SK-N-SH treated with all-trans-retinoic acid at 6 μM for 48 hours (cell line): ENCODE data around the gene CACNA2D3.

Experiments used
- ATAC-seq: fragments of 200-7000 bp; cut with Tn5 transposase; 3 replicates; pipeline ENCODE4 v1.9.1; 2020; ENCODE audit warnings: mild to moderate bottlenecking, moderate library complexity
- ARNTL ChIP-seq: fragments of 450-650 bp; formaldehyde crosslinking; IDR thresholded peaks from 2 replicates; pipeline ENCODE4 v1.5.0; 2020; ENCODE audit warnings: low read depth, mild to moderate bottlenecking, moderate library complexity, borderline replicate concordance
- CSDC2 ChIP-seq: fragments of 250-450 bp; sonication (Bioruptor Pico); IDR thresholded peaks from 2 replicates; pipeline ENCODE4 v1.5.0; 2020; ENCODE audit warnings: mild to moderate bottlenecking, moderate library complexity
- CSRNP3 ChIP-seq: fragments of 250-450 bp; sonication (Bioruptor Pico); IDR thresholded peaks from 2 replicates; pipeline ENCODE4 v1.5.1; 2021; ENCODE audit warnings: mild to moderate bottlenecking, moderate library complexity
- ESRRG ChIP-seq: fragments of 250-450 bp; sonication (Bioruptor Pico); IDR thresholded peaks from 2 replicates; pipeline ENCODE4 v1.6.1; 2021; ENCODE audit warnings: mild to moderate bottlenecking
- GLIS3 ChIP-seq: fragments of 250-450 bp; sonication (Bioruptor Pico); IDR thresholded peaks from 2 replicates; pipeline ENCODE4 v1.5.0; 2020; ENCODE audit warnings: mild to moderate bottlenecking, moderate library complexity
- ISL1 ChIP-seq: fragments of 250-450 bp; sonication (Bioruptor Pico); IDR thresholded peaks from 2 replicates; pipeline ENCODE4 v2.1.2; 2022; ENCODE audit warnings: mild to moderate bottlenecking, moderate library complexity
- OSR1 ChIP-seq: fragments of 250-450 bp; sonication (Bioruptor Pico); IDR thresholded peaks from 2 replicates; pipeline ENCODE4 v1.8.0; 2022; ENCODE audit warnings: moderate library complexity, mild to moderate bottlenecking, inconsistent platforms
- POU6F1 ChIP-seq: fragments of 250-450 bp; sonication (Bioruptor Pico); IDR thresholded peaks from 2 replicates; pipeline ENCODE4 v1.8.0; 2021; ENCODE audit warnings: low read depth, mild to moderate bottlenecking, moderate library complexity, borderline replicate concordance
- PPARA ChIP-seq: fragments of 250-450 bp; sonication (Bioruptor Pico); IDR thresholded peaks from 2 replicates; pipeline ENCODE4 v1.5.0; 2020; ENCODE audit warnings: mild to moderate bottlenecking, borderline replicate concordance
- RARB ChIP-seq: fragments of 250-450 bp; sonication (Bioruptor Pico); IDR thresholded peaks from 2 replicates; pipeline ENCODE4 v1.8.0; 2021; ENCODE audit warnings: mild to moderate bottlenecking, moderate library complexity
- SNAI2 ChIP-seq: fragments of 250-450 bp; sonication (Bioruptor Pico); IDR thresholded peaks from 2 replicates; pipeline ENCODE4 v1.5.0; 2020; ENCODE audit warnings: mild to moderate bottlenecking, moderate library complexity
- TCF4 ChIP-seq: fragments of 250-450 bp; sonication (Bioruptor Pico); IDR thresholded peaks from 2 replicates; pipeline ENCODE4 v1.8.0; 2021; ENCODE audit warnings: mild to moderate bottlenecking, moderate library complexity, borderline replicate concordance
- TOX ChIP-seq: fragments of 250-450 bp; sonication (Bioruptor Pico); IDR thresholded peaks from 2 replicates; pipeline ENCODE4 v1.8.0; 2021; ENCODE audit warnings: mild to moderate bottlenecking, moderate library complexity, borderline replicate concordance
- TSHZ2 ChIP-seq: fragments of 250-450 bp; sonication (Bioruptor Pico); IDR thresholded peaks from 2 replicates; pipeline ENCODE4 v1.5.0; 2020; ENCODE audit warnings: mild to moderate bottlenecking, moderate library complexity
- ZC3H10 ChIP-seq: fragments of 250-450 bp; sonication (Bioruptor Pico); IDR thresholded peaks from 2 replicates; pipeline ENCODE4 v1.5.1; 2021; ENCODE audit warnings: mild to moderate bottlenecking, moderate library complexity
- ZFP3 ChIP-seq: fragments of 250-450 bp; sonication (Bioruptor Pico); IDR thresholded peaks from 2 replicates; pipeline ENCODE4 v1.5.0; 2020; ENCODE audit warnings: mild to moderate bottlenecking, moderate library complexity
- ZFP30 ChIP-seq: fragments of 450-650 bp; formaldehyde crosslinking; IDR thresholded peaks from 2 replicates; pipeline ENCODE4 v1.5.0; 2022; ENCODE audit warnings: mild to moderate bottlenecking, moderate library complexity
- ZNF565 ChIP-seq: fragments of 450-650 bp; formaldehyde crosslinking; conservative IDR thresholded peaks from 2 replicates; pipeline ENCODE4 v1.5.0; 2020; ENCODE audit warnings: low read depth, mild to moderate bottlenecking, moderate library complexity
- ZNF70 ChIP-seq: fragments of 450-650 bp; formaldehyde crosslinking; IDR thresholded peaks from 2 replicates; pipeline ENCODE4 v1.5.0; 2020; ENCODE audit warnings: mild to moderate bottlenecking, moderate library complexity
- ZNF8 ChIP-seq: fragments of 450-650 bp; formaldehyde crosslinking; IDR thresholded peaks from 2 replicates; pipeline ENCODE4 v1.5.0; 2020; ENCODE audit warnings: mild to moderate bottlenecking, moderate library complexity
- TF ChIP-seq, protein P1 (sequence below): fragments of 250-450 bp; sonication (Bioruptor Pico); IDR thresholded peaks from 2 replicates; pipeline ENCODE4 v1.5.1; 2020; ENCODE audit warnings: low read depth, mild to moderate bottlenecking, moderate library complexity

The CACNA2D3 gene

DNA sequence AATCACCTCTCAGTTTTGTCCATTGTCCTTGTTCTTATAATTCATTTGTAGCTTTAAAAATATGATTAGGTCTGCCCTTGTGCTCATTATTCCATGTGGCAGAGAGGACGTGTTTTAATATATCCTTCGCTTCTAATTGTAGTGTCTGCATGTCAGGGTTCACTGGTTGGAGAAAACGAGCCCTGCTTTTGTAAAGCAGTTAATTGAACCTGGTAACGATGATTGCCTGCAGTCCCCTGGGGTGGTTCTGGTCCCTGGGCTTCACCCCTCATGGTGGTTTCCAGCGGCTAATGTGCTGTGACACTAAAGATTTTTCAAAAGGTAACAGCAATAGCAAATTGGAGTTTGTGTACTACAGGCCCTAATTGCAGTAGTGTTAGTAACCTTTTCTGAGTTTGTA lies 299.6 kb downstream of the CACNA2D3 start:
- TF ChIP-seq ZC3H10 (no peak), ZNF70 (CRISPR knock-in tag) (no peak), ZFP3 (CRISPR knock-in tag) (no peak), ARNTL (CRISPR knock-in tag) (no peak), ZNF565 (CRISPR knock-in tag) (no peak), POU6F1 (CRISPR knock-in tag) (no peak), ZNF8 (CRISPR knock-in tag) (no peak), PPARA (CRISPR knock-in tag) (no peak), RARB (CRISPR knock-in tag) (no peak), CSRNP3 (CRISPR knock-in tag) (no peak), TOX (CRISPR knock-in tag) (no peak), GLIS3 (CRISPR knock-in tag) (no peak), OSR1 (CRISPR knock-in tag) (no peak), SNAI2 (CRISPR knock-in tag) (no peak)
- TF ChIP-seq, protein P1, sequence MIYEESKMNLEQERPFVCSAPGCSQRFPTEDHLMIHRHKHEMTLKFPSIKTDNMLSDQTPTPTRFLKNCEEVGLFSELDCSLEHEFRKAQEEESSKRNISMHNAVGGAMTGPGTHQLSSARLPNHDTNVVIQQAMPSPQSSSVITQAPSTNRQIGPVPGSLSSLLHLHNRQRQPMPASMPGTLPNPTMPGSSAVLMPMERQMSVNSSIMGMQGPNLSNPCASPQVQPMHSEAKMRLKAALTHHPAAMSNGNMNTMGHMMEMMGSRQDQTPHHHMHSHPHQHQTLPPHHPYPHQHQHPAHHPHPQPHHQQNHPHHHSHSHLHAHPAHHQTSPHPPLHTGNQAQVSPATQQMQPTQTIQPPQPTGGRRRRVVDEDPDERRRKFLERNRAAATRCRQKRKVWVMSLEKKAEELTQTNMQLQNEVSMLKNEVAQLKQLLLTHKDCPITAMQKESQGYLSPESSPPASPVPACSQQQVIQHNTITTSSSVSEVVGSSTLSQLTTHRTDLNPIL: no peak
- ATAC-seq: no peak

- TF ChIP-seq SNAI2 (CRISPR knock-in tag): no peak
- no peak for ATAC-seq
Observed at GRCh38 chr3:54424292-54424691, 301.9 kb downstream of the CACNA2D3 start.

DNA sequence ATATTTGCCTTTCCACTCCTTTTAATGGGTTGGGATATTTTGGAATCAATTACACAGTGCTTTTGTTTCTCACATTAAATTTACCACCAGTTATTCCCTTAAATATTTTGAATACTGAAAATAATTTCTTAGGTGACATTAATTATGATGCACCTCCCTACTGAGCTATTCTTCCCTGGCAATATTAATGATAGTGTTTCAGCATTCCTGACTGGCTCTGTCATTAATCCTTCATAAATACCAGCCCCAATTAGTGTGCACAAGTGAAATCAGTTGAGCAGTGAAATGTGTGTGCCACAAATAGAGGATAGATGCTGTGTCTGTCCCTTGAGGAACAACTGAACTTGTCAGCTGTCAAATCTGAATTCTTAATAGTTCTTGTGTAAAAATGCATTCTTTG lies 304.0 kb downstream of the CACNA2D3 start:
- no peak for TF ChIP-seq POU6F1 (CRISPR knock-in tag)
- no peak for TF ChIP-seq ESRRG (CRISPR knock-in tag)
- TF ChIP-seq, all 23 proteins: peak for 0
- no peak for ATAC-seq

DNA sequence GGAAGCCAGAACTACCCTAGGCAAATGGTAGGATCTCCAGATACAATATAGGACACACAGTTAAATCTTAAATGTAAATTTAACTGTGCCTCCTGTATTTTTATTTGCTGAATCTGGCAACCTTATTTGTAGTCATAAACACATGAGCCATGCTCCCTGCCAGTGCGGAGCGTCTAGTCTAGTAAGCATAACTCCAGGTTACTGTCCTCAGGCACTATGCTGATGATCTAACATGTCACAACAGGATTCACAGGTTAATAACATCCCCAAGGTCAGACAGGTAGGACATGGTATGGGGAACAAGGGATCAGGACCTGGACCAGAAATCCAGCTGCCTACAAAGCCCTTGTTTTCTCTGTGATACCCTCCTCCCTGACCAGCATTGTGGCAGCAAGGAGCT lies 305.1 kb downstream of the CACNA2D3 start:
- no peak for TF ChIP-seq SNAI2 (CRISPR knock-in tag)
- TF ChIP-seq TCF4 (CRISPR knock-in tag): no peak
- TF ChIP-seq ISL1 (CRISPR knock-in tag): no peak
- no peak for TF ChIP-seq CSDC2
- TF ChIP-seq ZNF565 (CRISPR knock-in tag): no peak
- no peak for TF ChIP-seq TOX (CRISPR knock-in tag)
- TF ChIP-seq TSHZ2 (CRISPR knock-in tag): no peak
- TF ChIP-seq ZFP3 (CRISPR knock-in tag): no peak
- TF ChIP-seq ZNF8 (CRISPR knock-in tag): no peak
- TF ChIP-seq POU6F1 (CRISPR knock-in tag): no peak
- no peak for TF ChIP-seq CSRNP3 (CRISPR knock-in tag)
- no peak for TF ChIP-seq RARB (CRISPR knock-in tag)
- TF ChIP-seq OSR1 (CRISPR knock-in tag): no peak
- no peak for TF ChIP-seq ZC3H10
- TF ChIP-seq GLIS3 (CRISPR knock-in tag): no peak
- TF ChIP-seq ZNF70 (CRISPR knock-in tag): no peak
- TF ChIP-seq ZFP30 (CRISPR knock-in tag): no peak
- no peak for TF ChIP-seq PPARA (CRISPR knock-in tag)
- no peak for ATAC-seq
